GM19043 (cell line): Measurements from ENCODE around the gene KHDC4.
"Not testable (repeated sequence)": the region's sequence is repeated elsewhere in the genome, so short reads cannot be mapped to it uniquely, and the experiment has no call there.

ENCODE experiments used
- ATAC-seq: cut with Tn5 transposase; IDR thresholded peaks from one replicate; pipeline ENCODE4 v1.9.1; 2021; ENCODE audit warnings: low read depth; ENCODE audit not compliant: unreplicated experiment

Gene KHDC4

DNA sequence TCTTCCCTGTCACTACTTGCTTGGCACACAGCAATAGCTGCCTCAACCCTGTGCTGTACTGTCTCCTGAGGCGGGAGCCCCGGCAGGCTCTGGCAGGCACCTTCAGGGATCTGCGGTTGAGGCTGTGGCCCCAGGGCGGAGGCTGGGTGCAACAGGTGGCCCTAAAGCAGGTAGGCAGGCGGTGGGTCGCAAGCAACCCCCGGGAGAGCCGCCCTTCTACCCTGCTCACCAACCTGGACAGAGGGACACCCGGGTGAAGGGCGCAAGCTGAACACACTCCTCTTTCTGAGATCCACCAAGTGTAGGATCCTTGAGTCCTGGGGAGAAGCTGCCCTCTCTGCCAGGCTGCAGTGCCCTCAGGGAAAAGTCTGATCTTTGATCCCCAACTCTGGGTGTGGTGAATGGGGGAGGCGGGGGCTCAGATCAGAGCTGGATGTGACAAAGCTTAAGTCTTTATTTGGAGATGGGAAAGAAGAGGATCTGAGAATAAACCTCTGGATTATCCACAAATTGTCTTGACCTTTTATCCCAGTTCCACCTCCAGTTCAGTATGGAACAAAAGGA, 8.4 kb upstream of the KHDC4 start:
- ATAC-seq, result no peak

DNA sequence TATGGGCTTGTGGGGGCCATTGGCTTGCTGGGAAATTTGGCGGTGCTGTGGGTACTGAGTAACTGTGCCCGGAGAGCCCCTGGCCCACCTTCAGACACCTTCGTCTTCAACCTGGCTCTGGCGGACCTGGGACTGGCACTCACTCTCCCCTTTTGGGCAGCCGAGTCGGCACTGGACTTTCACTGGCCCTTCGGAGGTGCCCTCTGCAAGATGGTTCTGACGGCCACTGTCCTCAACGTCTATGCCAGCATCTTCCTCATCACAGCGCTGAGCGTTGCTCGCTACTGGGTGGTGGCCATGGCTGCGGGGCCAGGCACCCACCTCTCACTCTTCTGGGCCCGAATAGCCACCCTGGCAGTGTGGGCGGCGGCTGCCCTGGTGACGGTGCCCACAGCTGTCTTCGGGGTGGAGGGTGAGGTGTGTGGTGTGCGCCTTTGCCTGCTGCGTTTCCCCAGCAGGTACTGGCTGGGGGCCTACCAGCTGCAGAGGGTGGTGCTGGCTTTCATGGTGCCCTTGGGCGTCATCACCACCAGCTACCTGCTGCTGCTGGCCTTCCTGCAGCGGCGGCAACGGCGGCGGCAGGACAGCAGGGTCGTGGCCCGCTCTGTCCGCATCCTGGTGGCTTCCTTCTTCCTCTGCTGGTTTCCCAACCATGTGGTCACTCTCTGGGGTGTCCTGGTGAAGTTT, 7.8 kb upstream of the KHDC4 start:
- no peak for ATAC-seq

- no peak for ATAC-seq
Measured at GRCh38 chr1:155940993-155941844, 7.0 kb upstream of the KHDC4 start, which contains the start of gene RXFP4. Gene RXFP4 (plus strand): TSS chr1:155941638. CDS start chr1:155941710, 72 bp downstream.

GRCh38 chr1:155940482-155940992, 6.3 kb upstream of the KHDC4 start:
- ATAC-seq, result no peak

DNA sequence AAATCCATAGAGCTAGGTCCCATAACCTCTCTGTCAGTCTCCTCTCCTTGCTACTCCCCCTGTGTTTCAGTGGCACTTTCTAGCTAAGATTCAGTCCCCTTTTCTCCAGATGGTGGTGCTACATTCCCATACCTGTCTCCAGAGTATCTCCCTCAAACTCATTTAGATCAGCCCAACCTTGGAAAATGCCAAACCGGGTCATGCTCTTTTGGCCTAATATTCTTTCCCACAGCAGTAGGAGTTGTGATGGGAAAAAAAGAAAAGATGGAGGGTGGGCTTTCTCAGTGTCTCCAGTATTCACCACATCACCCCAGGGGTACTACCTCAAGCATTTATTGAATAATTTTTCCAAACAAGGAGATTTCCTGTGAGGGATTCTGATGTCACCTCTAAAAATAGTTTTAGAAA, 4.0 kb upstream of the KHDC4 start:
- no peak for ATAC-seq

DNA sequence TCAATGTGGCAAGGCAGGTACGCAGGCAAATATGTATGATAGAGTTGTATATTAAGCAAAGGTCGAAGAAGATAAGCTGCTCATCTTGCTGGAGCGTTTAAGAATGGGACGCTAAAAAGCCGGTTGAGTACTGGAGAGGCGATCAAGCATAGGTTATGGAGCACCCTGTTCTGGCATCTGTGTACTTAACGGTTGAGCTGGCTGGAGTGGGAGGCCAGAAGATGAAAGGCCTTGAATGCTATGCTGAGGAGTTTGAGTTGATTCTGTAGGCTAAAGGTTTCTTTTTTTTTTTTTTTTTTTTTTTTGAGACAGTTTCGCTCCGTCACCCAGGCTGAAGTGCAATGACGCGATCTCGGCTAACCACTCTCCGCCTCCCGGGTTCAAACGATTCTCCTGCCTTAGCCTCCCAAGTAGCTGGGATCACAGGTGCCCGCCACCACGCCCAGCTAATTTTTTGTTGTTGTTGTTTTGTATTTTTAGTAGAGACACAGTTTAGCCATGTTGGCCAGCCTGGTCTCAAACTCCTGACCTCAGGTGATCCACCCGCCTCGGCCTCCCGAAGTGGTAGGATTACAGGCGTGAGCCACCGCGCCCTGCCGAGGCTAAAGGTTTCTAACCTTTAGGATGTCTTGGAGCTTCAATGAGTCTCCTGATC, 850 bp upstream of the KHDC4 start:
- no peak for ATAC-seq

GRCh38 chr1:155933591-155934096, 569 bp downstream of the KHDC4 start:
- ATAC-seq, result no peak

DNA sequence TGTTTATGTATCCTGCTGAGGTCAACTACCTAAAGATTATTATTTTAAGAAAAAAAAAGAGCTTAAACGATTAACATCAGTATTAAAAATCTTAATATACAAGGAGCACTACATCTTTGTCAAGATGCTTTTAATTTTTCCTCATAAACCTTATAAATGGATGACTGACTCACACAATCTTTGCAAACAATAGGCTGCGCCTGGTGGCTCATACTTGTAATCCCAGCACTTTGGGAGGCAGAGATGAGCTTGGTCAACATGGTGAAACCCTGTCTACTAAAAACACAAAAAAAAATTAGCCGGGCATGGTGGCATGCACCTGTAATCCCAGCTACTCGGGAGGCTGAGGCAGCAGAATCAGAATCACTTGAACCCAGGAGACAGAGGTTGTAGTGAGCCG, 1.7 kb downstream of the KHDC4 start:
- ATAC-seq, result no peak

GRCh38 chr1:155932081-155932480, 2.1 kb downstream of the KHDC4 start:
- ATAC-seq, result no peak

- ATAC-seq, result no peak
Measured at GRCh38 chr1:155931332-155932038, 2.7 kb downstream of the KHDC4 start.

DNA sequence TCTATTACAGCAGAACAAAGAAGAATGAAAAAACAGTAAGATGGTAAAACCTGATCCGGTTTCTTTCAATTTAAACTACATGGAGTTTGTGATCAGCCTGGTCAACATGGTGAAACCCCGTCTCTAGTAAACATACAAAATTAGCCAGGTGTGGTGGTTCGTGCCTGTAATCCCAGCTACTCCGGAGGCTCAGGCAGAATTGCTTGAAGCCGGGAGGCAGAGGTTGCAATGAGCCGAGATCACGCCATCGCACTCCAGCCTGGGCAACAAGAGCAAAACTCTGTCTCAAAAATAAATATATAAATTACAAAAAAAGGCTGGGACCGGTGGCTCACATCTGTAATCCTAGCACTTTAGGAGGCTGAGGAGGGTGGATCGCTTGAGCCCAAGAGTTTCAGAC, 3.5 kb downstream of the KHDC4 start:
- ATAC-seq, result not testable (repeated sequence)

DNA sequence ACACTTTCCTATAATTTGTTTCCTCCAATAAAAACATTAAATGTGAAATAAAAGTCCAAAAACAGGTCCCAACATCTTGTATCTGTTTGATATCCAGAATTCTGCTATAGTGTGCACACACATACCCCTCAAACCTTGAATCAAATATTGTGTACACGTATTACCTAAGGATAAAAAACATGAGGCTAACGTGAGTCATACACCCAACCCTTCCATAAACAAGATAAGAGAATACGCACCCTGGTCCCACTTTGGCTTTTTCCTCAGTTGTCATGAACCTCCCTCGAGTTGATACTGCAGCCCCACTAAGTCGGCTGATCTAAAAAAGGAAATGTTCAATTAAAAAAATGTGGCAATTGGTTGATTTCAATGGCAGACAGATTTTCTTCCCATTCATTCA, 5.2 kb downstream of the KHDC4 start:
- ATAC-seq, result no peak

DNA sequence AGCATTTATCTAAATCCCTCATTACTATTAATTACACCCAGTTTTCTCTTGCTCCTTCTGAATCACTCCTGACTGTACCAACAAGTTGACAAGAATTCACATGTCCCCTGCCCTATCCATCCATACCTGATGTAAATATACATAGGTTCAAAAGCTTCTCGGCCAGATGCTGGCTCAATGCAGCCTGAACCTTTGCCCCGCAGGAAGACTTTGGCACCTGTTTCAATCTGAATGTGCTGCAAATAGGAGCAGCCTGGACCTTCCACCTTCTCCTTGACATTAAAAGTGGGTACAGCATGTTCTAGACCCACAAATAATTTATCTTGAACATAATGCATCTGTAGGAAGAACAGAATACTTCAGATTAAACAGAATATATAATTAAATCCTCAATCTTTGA, 8.7 kb downstream of the KHDC4 start:
- no peak for ATAC-seq

DNA sequence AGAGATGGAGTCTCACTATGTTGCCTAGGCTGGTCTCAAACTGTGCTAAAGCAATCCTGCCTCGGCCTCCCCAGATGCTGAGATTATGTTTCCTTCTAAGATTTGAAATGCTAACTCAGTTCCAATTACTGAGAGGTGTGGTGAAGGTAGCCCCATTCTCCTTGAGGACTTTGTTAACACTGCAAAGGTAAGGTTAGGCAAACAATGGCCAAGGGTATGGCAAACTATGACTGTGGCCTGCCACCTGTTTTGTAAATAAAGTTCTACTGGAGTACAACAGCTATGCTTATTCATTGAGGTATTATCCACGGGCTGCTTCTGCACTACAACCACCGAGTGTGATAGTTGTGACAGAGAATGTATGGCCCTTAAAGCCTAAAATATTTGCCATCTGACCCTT, 13.5 kb downstream of the KHDC4 start:
- ATAC-seq, result no peak

DNA sequence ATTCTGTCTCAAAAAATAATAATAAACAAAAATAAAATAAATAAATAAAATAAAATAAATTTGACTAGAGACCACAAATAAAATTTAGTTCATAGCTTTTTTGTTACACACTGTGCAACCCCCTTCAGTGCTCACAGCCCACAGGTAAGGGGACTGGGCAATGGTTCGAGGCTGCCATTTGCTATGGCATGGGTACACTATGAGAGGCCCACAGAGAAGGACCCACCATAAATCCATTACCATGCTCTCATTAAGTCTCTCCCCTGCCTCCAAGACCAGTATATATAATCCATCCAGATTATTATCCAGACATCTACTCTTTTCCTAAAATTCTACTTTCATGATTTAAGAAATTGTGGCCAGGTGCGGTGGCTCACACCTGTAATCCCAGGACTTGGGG, 14.4 kb downstream of the KHDC4 start:
- ATAC-seq, result no peak

DNA sequence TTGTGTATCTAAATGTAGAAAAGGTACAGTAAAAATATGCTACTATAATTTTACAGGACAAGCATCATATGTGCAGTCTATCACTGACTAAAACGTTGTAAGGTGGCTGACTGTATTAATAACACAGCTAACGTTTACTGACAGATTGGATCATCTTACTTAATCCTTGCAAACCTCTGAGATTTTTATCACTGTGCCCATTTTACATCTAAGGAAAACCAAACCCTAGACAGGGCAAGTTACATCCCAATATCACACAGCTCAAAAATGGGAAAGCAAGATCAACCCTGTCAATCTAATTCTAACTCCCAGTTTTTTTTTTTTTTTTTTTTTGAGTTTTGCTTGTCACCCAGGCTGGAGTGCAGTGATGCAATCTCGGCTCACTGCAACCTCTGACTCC, 15.6 kb downstream of the KHDC4 start:
- ATAC-seq, result no peak

GRCh38 chr1:155913969-155914757, 20.1 kb downstream of the KHDC4 start:
- ATAC-seq, result no peak

GRCh38 chr1:155912056-155912536, 22.1 kb downstream of the KHDC4 start:
- ATAC-seq, result no peak
